ENCODE data around the gene MPST. TPM values are rescaled to one million over a fixed set of nuclear protein-coding genes. Genes with fewer than 3 reads are reported as not detected.

The MPST gene
- total RNA-seq, 2 experiments from 2014 or later: 61.8 to 124 TPM

DNA sequence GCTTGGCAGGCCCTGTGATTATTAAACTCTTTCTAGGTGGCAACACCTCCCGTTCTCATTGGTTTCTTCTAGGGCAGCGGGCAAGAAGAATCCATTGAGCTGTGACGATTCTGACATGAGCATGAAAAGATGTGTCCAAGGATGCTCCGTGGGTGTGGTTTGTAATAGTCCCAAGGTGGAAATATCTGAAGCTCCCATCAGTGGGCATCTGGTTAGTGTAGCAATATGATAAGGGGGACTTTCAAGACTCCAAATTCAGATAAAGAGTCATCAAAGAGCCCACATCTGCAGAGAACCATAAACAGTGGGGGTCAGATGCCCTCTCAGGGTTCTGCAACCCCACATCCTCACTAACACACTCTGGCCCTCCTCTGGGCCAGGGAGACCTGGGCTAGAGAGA lies 42.9 kb upstream of the MPST start:
- H3K4me1 ChIP-seq (ENCODE audit: insufficient read depth, low read length, poor library complexity, severe bottlenecking): peaks cover 5% of the 10 kb centered on the region
- DNase-seq (ENCODE audit: low spot score): no peak
- no peak overlapping the region for H3K27ac ChIP-seq (ENCODE audit: low read depth, low read length, poor library complexity, severe bottlenecking)
- H4K20me1 ChIP-seq (ENCODE audit: insufficient read depth, low read length): no peaks in the 10 kb centered on the region
- intact Hi-C loops (cut with micrococcal nuclease; ENCODE audit: unreplicated experiment): loop anchor here (5.0 kb wide), 1 partner anchor 64 kb away; the partner anchor contains the start of gene CSF2RB
- no peak overlapping the region for H2AFZ ChIP-seq (ENCODE audit: low read length)
- H3K36me3 ChIP-seq (ENCODE audit: insufficient read depth, low read length): no peaks in the 10 kb centered on the region
- no TSS peak for BruUV-seq (replicated peaks)
- no peak for TF ChIP-seq CTCF (conservative IDR thresholded peaks at IDR 0.05; ENCODE audit: low read length)
- no peak for TF ChIP-seq EZH2phosphoT487 (IDR thresholded peaks at IDR 0.05; ENCODE audit: borderline replicate concordance, low read depth, low read length)
- CTCF ChIA-PET (ENCODE audit: unreplicated experiment): no interaction called here
- POLR2A ChIA-PET: interaction anchor here (0.6 kb wide), 1 partner anchor 68 kb away, joined by 6 read pairs; no protein-coding TSS in a partner anchor
- H3K4me3 ChIP-seq (ENCODE audit: low read depth, low read length, poor library complexity, severe bottlenecking): no peak overlapping the region
- H3K4me2 ChIP-seq (ENCODE audit: low read length): no peak overlapping the region
- no peaks in the 10 kb centered on the region for H3K79me2 ChIP-seq (ENCODE audit: insufficient read depth, low read depth, low read length)
- H3K9me3 ChIP-seq (ENCODE audit: low read length): no peaks in the 10 kb centered on the region
- no peaks in the 10 kb centered on the region for H3K9me2 ChIP-seq (ENCODE audit: insufficient read depth, low read length)

DNA sequence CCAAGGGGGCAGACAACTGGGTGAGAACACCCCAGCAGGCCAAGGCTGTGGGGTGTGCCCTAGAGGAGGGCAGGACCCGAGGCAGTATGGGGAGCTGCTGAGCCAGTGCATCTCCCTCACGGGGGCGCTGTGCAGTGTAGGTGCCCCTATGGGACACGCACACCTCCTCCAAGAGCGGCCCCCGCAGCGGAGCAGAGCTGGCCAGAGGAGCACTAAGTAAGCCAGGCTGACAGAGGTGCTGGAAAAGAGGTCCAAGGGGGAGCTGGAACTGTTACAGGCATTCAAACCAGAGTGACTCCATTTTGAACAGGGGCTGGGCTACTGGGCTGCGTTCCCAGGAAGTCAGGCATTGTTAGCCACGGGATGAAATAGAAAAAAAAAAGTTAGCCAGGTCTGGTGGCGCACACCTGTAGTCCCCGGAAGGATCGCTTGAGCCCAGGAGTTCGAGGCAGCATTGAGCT lies 42.1 kb upstream of the MPST start:
- Histone ChIP-seq H3K4me3 (ENCODE audit: low read depth, low read length, poor library complexity, severe bottlenecking) (peak overlapping the region; percentile 66), H3K9me3 (ENCODE audit: low read length) (no peaks in the 10 kb centered on the region), H3K79me2 (ENCODE audit: insufficient read depth, low read depth, low read length) (no peaks in the 10 kb centered on the region), H3K27ac (ENCODE audit: low read depth, low read length, poor library complexity, severe bottlenecking) (no peak overlapping the region), H4K20me1 (ENCODE audit: insufficient read depth, low read length) (no peaks in the 10 kb centered on the region), H2AFZ (ENCODE audit: low read length) (peak overlapping the region; percentile 98), H3K36me3 (ENCODE audit: insufficient read depth, low read length) (no peaks in the 10 kb centered on the region), H3K4me1 (ENCODE audit: insufficient read depth, low read length, poor library complexity, severe bottlenecking) (peaks cover 5% of the 10 kb centered on the region), H3K4me2 (ENCODE audit: low read length) (peak overlapping the region; percentile 77), H3K9me2 (ENCODE audit: insufficient read depth, low read length) (no peaks in the 10 kb centered on the region)
- POLR2A ChIA-PET: interaction anchor here (1.0 kb wide), 1 partner anchor 118 kb away, joined by 4 read pairs; no protein-coding TSS in a partner anchor
- no TSS peak for BruUV-seq (replicated peaks)
- peak; percentile 90 for DNase-seq (ENCODE audit: low spot score)
- CTCF ChIA-PET (ENCODE audit: unreplicated experiment): interaction anchor here (0.8 to 1.3 kb wide), 5 partner anchors 118 to 197 kb away, joined by 3 to 12 read pairs (median 4); no protein-coding TSS in a partner anchor
- intact Hi-C loops (cut with micrococcal nuclease; ENCODE audit: unreplicated experiment): loop anchor here (5.0 kb wide), 1 partner anchor 65 kb away; the partner anchor contains the start of gene CSF2RB
- TF ChIP-seq CTCF (conservative IDR thresholded peaks at IDR 0.05; ENCODE audit: low read length): peak; percentile 80
- TF ChIP-seq EZH2phosphoT487 (IDR thresholded peaks at IDR 0.05; ENCODE audit: borderline replicate concordance, low read depth, low read length): no peak
